GM12864 (cell line): ENCODE measurements around the gene BTLA.

Source experiments
- DNase-seq: peaks from one replicate; pipeline ENCODE4 v3.0.0-alpha.2; 2011; ENCODE audit warnings: low read depth
- H3K4me3 ChIP-seq: 2 replicates; pipeline ENCODE4 v1.5.1; 2011; ENCODE audit warnings: mild to moderate bottlenecking, low read depth, low read length, control low read depth
- TF ChIP-seq, protein P1 (sequence below): IDR thresholded peaks from 2 replicates; pipeline ENCODE4 v1.5.1; 2011; ENCODE audit warnings: low read depth, mild to moderate bottlenecking, moderate library complexity, low read length, control low read depth, inconsistent platforms; ENCODE audit errors: missing control alignments

BTLA gene

GRCh38 chr3:112491373-112491772 is 7.9 kb downstream of the BTLA start:
- TF ChIP-seq, protein P1, sequence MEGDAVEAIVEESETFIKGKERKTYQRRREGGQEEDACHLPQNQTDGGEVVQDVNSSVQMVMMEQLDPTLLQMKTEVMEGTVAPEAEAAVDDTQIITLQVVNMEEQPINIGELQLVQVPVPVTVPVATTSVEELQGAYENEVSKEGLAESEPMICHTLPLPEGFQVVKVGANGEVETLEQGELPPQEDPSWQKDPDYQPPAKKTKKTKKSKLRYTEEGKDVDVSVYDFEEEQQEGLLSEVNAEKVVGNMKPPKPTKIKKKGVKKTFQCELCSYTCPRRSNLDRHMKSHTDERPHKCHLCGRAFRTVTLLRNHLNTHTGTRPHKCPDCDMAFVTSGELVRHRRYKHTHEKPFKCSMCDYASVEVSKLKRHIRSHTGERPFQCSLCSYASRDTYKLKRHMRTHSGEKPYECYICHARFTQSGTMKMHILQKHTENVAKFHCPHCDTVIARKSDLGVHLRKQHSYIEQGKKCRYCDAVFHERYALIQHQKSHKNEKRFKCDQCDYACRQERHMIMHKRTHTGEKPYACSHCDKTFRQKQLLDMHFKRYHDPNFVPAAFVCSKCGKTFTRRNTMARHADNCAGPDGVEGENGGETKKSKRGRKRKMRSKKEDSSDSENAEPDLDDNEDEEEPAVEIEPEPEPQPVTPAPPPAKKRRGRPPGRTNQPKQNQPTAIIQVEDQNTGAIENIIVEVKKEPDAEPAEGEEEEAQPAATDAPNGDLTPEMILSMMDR = no peak
- no peak overlapping the region; the same call in 1 of the 2 replicates for H3K4me3 ChIP-seq
- no peak for DNase-seq

DNA sequence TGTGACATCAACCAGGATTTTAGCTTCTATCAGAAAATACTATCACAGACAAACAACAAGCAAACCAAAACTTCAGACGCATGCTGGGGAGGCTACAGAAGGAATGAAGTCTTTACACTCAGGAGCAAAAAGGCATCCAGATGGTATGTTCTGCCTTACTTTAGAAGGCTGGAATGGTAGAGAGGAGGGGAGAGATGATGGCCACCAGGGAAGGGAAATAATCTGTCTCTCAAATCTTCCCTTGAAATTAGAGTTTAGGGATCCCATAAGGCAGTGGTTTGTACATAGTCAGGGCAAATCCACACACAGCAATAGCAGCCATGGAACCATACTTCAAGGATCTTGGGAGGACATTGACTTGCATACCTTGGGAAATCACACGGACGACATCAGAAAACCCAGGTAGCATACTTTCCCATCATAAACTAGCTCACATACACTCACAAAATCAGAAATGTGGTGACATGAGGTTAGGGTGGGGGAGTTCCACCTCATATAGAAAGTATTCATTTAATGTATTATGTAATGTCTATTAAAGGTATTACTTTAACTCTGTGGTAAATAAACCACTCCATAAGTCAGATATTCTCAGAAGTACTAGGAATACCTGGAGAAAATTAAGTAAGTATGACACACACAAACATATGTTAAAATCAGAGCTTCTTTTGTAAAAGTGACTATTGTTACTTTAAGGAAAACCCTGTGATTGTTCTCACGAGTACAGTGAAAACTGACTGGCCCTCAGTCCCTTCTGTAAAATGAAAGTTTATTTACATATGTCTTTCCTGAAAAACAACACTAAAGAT is 9.4 kb downstream of the BTLA start:
- DNase-seq = no peak
- H3K4me3 ChIP-seq = no peak overlapping the region; the same call in 1 of the 2 replicates
- TF ChIP-seq, protein P1 = no peak

- DNase-seq = no peak
- TF ChIP-seq, protein P1 = no peak
These were observed 12.3 kb downstream of the BTLA start for GRCh38 chr3:112486811-112487505.

GRCh38 chr3:112484352-112484751 is 14.9 kb downstream of the BTLA start:
- no peak overlapping the region for H3K4me3 ChIP-seq
- DNase-seq = no peak
- TF ChIP-seq, protein P1 = no peak

More at GRCh38 chr3:112486811-112487505, 12.3 kb downstream of the BTLA start:
- no peak overlapping the region for H3K4me3 ChIP-seq

GRCh38 chr3:112482675-112483074 is 16.6 kb downstream of the BTLA start:
- H3K4me3 ChIP-seq = no peak overlapping the region; the same call in 1 of the 2 replicates
- DNase-seq = no peak

GRCh38 chr3:112481302-112481721 is 18.0 kb downstream of the BTLA start:
- H3K4me3 ChIP-seq = no peak overlapping the region
- DNase-seq = no peak
- TF ChIP-seq, protein P1 = no peak

More at GRCh38 chr3:112482675-112483074, 16.6 kb downstream of the BTLA start:
- TF ChIP-seq, protein P1 = no peak
